Measurements from ENCODE around the gene YIF1A.
"Not testable (repeated sequence)": the region's sequence is repeated elsewhere in the genome, so short reads cannot be mapped to it uniquely, and the experiment has no call there.

Gene YIF1A

GRCh38 chr11:66267379-66268243 lies 21.3 kb downstream of the YIF1A start:
- peak; percentile 85 for DNase-seq

GRCh38 chr11:66267039-66267378 lies 21.9 kb downstream of the YIF1A start:
- no peak for DNase-seq

DNA sequence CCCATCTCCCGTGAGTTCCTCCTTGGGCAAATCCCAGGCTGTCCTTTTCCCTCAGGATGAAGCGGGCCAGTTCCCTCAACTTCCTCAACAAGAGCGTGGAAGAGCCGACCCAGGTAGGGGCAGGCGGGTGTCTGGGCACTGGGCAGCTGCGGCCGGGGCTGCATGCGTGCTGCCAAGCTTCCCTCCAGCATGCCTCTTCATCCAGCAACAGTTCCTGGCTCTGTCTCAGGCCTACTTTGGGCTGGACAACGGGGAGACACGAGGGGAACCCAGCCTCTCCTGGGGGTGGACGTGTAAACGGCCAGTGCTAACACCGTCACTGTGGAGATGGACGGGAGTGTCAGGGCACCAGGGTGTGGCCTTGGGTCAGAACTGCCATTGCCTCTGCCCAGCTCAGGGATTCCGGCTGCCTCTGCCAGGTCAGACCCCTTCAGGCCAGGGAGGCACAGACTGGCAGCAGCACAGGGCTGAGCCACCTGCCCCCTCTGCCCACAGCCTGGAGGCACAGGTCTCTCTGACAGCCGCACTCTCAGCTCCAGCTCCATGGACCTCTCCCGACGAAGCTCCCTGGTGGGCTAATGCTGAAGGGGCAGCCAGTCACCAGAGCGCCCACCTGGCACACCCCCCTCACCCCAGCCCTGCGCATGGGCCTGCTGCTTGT lies 22.4 kb downstream of the YIF1A start:
- no peak for DNase-seq

DNA sequence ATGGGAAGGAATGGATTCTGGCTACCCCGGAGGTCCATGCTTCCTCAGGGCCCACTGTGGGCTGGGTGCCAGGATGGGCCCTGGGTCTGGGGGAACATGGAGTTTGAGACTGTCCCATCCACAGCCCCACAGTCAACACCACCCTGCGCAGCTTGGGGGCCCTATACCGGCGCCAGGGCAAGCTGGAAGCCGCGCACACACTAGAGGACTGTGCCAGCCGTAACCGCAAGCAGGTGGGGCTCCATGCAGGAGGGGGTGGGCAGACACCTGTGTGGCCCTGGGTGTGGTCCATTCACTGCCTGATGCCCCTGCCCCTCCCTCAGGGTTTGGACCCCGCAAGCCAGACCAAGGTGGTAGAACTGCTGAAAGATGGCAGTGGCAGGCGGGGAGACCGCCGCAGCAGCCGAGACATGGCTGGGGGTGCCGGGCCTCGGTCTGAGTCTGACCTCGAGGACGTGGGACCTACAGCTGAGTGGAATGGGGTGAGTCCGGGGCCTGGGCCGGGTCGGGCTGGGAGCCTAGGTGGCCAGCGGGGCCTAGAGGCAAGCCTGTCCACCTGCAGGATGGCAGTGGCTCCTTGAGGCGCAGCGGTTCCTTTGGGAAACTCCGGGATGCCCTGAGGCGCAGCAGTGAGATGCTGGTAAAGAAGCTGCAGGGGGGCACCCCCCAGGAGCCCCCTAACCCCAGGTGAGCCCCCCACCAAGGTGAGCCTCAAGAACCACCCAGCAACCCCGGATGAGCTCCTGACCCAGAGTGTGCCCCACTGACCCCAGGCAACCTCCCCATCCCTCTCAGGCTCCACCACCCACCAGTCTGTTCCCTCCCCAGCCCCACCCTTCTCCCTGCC lies 23.2 kb downstream of the YIF1A start:
- no peak for DNase-seq

DNA sequence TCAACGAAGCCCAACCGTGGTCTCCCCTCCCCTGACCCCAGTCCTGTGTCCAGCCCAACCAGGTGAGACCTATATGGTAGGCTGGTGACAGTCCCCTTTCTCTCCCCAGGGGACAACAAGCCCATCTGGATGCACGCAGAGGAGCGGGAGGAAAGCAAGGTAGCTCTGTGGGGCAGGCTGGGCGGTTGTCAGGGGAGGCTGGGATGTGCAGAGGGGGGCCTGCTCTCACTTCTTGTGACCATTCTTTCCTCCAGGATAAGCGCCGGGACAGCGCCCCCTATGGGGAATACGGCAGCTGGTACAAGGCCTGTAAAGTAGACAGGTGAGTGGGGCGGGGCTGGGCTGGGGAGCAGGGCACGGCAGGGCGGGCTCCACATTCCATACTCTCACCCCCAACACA lies 24.0 kb downstream of the YIF1A start:
- DNase-seq, result no peak

GRCh38 chr11:66264383-66264782 lies 24.6 kb downstream of the YIF1A start:
- DNase-seq, result no peak

DNA sequence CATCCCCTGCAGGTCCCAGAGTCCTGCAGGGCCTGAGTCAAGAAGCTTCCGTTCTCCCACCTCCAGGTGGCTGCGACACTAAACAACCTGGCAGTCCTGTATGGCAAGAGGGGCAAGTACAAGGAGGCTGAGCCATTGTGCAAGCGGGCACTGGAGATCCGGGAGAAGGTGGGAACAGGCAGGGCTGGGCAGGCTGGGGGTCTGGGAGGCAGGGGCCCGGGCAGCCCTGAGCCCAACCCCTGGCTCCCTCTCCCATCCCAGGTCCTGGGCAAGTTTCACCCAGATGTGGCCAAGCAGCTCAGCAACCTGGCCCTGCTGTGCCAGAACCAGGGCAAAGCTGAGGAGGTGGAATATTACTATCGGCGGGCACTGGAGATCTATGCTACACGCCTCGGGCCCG lies 25.2 kb downstream of the YIF1A start:
- no peak for DNase-seq

DNA sequence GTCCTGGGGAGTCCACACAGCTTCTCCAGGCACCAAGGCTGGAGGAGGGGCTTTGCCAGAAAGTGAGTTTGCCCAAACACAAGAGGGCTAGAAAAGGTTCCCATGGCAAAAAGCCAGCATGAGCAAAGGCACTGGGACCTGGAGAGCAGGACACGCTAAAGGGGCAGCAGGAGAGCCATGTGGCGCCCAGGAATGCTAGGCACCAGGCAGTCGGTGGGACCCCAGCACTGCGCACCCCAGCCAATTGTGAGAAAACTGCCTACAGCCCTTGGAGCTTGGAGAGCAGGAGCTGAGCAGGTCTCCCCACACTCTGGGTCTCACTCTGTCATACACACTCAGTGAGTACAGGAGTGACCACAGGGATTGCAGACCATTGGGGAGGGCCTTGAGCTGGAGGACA lies 25.7 kb downstream of the YIF1A start:
- DNase-seq, result no peak

DNA sequence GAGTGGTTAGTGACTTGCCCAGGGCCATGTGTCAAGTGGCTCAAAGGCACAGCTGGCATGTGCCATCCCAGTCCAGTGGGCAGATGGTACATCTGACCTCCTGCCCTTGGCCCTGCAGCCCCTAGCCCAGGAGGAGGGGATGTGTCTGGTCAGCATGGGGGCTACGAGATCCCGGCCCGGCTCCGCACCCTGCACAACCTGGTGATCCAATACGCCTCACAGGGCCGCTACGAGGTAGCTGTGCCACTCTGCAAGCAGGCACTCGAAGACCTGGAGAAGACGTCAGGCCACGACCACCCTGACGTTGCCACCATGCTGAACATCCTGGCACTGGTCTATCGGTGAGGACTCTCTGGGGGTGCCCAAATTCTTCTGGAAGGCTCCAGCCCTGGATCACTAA lies 26.2 kb downstream of the YIF1A start:
- DNase-seq, result no peak

- DNase-seq, result no peak
Observed at GRCh38 chr11:66262191-66262590, 26.8 kb downstream of the YIF1A start.

- no peak for DNase-seq
Observed at GRCh38 chr11:66261578-66261977, 27.4 kb downstream of the YIF1A start.

DNA sequence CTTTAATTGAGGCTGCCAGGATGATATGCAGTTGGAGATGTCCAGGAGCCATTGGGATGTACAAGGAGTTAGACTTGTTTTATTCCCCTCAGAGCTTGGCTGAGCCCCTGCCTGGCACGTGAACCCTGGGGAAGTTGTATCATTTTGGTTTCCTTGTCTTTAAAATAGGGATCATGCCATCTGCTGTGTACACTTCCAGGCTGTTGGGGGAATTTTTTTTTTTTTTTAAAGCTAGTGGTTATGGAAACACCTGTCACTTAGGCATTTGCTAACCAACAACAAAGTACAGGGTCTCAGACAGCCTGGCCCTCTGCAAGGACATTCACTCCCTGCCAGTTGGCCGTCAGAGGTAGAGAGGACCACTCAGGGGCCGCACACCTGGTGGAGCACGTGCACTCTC lies 29.0 kb downstream of the YIF1A start:
- no peak for DNase-seq

GRCh38 chr11:66259225-66259624 lies 29.7 kb downstream of the YIF1A start:
- no peak for DNase-seq

DNA sequence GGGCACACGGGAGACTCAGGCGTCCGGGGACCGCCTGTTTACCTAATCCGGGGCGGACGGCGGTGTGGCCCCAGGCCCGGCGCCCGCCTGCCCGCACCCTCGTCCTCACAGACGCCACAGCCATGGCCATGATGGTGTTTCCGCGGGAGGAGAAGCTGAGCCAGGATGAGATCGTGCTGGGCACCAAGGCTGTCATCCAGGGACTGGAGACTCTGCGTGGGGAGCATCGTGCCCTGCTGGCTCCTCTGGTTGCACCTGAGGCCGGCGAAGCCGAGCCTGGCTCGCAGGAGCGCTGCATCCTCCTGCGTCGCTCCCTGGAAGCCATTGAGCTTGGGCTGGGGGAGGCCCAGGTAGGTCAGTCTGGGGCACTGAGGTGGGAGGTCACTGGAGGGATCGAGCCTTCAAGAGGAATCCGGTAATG lies 30.5 kb downstream of the YIF1A start:
- no peak for DNase-seq

DNA sequence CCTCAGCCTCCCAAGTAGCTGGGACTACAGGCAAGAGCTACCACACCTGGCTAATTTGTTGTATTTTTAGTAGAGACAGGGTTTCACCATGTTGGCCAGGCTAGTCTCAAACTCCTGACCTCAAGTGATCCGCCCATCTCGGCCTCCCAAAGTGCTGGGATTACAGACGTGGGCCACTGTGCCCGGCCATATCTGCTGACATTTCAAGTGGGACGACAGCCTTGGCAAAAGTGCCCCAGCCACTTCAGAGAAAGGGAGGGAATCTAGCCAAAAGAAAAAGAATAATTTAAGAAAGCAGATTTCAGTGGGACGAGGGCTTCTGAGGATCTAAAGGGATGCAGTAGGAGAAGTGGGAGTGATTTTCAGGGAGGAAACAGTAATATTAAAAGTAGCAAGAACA lies 35.9 kb downstream of the YIF1A start:
- not testable (repeated sequence) for DNase-seq

- no peak for DNase-seq
Observed at GRCh38 chr11:66251809-66252208, 37.1 kb downstream of the YIF1A start.

DNA sequence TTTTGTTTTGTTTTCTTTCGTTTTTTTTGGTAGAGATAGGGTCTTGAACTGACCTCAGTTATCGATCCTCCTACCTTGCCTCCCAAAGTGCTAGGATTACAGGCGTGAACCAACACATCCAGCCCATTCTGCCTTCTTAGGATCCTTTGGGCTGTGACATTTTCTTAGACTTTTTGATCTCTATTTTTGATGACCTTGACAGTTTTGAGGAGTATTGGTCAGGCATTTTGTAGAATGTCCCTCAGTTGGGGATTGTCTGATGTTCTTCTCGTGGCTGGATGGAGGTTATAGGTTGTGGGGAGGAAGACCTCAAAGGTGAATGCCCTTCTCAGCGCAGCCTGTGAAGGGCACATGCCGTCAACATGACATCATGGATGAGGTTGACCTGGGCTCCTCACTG lies 40.0 kb downstream of the YIF1A start:
- DNase-seq, result no peak

DNA sequence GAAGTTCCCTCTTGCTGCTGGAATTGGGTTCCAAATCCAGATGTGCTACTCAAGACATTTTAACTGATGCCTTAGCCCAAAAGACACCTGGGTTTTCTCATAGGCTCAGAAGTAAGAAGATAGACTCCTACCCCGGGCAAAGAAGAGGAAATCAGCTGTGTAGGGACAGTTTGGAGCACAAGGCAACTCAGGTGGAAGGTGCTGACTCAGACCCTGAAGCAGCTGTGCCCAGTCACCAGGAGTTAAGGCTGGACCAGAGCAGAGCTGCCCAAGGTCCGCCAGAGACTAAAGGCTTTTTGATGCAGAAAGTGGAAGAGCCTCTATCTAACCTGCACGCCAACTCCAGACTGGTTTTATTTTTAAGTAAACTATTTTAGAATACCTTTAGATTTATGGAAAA lies 41.1 kb downstream of the YIF1A start:
- DNase-seq, result no peak

DNA sequence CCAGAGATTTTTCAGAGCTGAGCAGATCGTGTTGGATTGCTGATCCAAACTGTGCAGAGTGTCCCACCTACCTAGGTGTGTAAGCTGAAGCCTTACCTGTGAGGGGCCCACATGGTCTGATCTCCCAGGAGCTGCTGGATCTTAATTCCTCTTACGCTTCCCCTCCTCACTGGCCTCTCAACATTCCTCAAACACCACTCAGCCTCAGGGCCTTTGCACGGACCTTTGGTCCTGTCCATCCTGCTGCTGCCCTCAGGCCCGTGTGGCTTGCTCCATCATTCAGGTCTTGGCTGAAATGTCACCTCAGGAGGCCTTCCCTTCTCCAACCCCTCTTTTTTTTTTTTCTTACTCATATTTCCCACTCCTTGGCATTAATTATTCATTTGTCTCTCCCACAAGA lies 41.6 kb downstream of the YIF1A start:
- no peak for DNase-seq

DNA sequence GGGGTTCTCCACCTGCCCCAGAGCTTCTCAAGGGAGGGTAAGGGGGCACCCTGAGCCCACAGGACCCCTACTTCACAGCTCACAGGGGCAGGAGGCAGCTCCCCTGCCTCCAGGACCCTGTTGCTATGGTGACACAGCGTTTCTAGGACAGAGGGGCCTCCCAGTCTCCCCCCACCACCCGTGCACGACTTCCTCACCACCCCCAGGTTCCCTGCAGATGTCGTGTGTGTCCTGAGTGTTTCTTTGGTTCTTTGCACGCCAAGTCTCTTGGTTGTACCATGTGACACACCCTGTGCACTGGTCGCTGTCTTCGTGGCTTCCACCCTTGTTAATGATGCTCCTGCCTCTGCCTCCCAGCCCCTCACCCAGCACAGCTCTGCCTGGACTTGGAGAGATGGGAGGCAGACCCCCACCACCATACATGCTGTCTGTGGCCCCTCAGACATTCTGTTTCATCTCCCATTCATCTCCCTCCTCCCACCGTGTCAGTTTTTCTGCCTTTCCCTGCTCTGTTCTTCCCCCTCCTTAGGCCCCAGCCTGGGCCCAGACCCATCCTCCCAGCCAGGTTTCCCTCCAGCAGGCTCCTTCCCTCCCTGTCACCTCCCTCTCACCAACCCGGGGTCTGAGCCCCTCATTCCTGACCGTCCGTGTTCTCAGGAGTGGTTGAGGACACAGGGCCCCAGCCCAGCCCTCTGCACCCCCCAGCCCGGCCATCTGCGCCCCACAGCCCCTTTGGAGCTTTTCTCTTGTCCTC lies 45.0 kb downstream of the YIF1A start:
- no peak for DNase-seq

GRCh38 chr11:66242095-66242765 lies 46.7 kb downstream of the YIF1A start:
- DNase-seq, result no peak

GRCh38 chr11:66240781-66241136 lies 48.2 kb downstream of the YIF1A start:
- no peak for DNase-seq
